Measurements from ENCODE around the gene PCGF1. TPM values are rescaled to one million over a fixed set of nuclear protein-coding genes. Genes with fewer than 3 reads are reported as not detected.

Gene PCGF1
- total RNA-seq, 1 donor from 2014 or later, result 6.8 TPM

DNA sequence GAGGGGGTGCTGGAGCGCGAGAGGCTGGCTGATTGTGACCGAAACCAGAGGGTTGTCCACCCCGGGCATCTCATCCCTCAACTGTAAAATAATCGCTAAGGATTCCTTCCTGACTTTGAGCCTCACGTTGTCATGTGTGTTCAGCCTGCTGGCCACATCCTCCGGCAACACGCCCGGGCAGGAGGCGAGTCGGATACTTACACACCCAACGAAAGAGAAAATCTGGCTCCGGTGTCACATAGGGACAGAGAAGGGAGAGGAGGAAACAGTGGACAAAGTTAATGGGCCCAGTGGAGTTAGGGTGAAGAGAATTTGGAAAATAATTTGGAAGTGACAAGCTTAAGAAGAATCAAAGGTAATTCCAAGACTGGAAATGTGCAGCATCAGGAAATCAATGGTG is 9.2 kb upstream of the PCGF1 start:
- peak overlapping the region in 2 of 3 donors; percentile 41 to 57 for H3K4me3 ChIP-seq (ENCODE audit: low read length in 3 of 3)

DNA sequence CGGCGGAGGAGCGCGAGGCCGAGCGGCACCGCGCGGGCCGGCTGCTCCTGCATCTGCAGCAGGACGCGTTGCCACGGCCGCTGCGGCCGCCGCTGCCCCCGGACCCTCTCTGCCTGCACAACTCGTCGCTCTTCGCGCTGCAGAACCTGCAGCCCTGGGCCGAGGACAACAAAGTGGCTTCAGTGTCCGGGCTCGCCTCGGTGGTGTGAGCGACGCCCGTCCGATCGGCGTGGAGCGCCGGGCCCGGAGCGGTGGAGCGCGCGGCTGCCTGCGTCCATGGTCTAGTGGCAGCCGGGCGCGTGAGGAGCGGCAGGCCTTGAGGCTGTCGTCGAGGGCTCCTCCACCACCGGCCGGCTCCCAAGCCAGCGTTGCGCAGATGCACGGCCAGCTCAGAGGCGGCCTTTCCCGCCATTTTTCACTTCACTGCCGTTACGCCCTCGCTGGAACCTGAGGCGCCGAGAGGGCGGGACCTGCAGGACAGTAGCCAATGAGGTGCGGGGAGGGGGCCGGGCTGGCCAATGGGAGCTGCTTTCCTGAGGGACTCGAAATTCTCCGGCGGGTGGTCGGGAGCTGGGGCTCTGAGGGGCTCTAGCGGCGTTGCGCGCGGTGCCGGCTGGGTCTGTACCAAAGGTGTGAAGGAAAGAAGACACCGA is 8.6 kb upstream of the PCGF1 start:
- no peak overlapping the region for H3K9ac ChIP-seq (ENCODE audit: low read depth in 1 of 3, low read length in 3 of 3)
- peaks cover 88 to 93% (median 91%) of the 10 kb centered on the region in 3 donors for H3K27me3 ChIP-seq (ENCODE audit: control insufficient read depth in 3 of 3, insufficient read depth in 3 of 3, low read length in 3 of 3)
- H3K36me3 ChIP-seq (ENCODE audit: control insufficient read depth in 3 of 3, insufficient read depth in 3 of 3, low read length in 3 of 3), result no peaks in the 10 kb centered on the region
- H3K27ac ChIP-seq (ENCODE audit: low read depth, low read length), result no peak overlapping the region
- peaks cover 12 to 15% (median 15%) of the 10 kb centered on the region in 3 donors for H3K4me1 ChIP-seq (ENCODE audit: control insufficient read depth in 3 of 3, insufficient read depth in 3 of 3, low read length in 3 of 3)
- peak overlapping the region; percentile 9 to 57 (median 41) for H3K4me3 ChIP-seq (ENCODE audit: low read length in 3 of 3)
- no peaks in the 10 kb centered on the region for H3K9me3 ChIP-seq (ENCODE audit: control insufficient read depth in 3 of 3, low read length in 3 of 3)

More for the DNA sequence above, 9.2 kb upstream of the PCGF1 start:
- Histone ChIP-seq H3K9ac (ENCODE audit: low read depth in 1 of 3, low read length in 3 of 3) (no peak overlapping the region), H3K9me3 (ENCODE audit: control insufficient read depth in 3 of 3, low read length in 3 of 3) (no peaks in the 10 kb centered on the region), H3K36me3 (ENCODE audit: control insufficient read depth in 3 of 3, insufficient read depth in 3 of 3, low read length in 3 of 3) (no peaks in the 10 kb centered on the region), H3K27me3 (ENCODE audit: control insufficient read depth in 3 of 3, insufficient read depth in 3 of 3, low read length in 3 of 3) (peaks cover 83 to 88% (median 86%) of the 10 kb centered on the region in 3 donors), H3K27ac (ENCODE audit: low read depth, low read length) (no peak overlapping the region), H3K4me1 (ENCODE audit: control insufficient read depth in 3 of 3, insufficient read depth in 3 of 3, low read length in 3 of 3) (peaks cover 12 to 15% (median 15%) of the 10 kb centered on the region in 3 donors)

DNA sequence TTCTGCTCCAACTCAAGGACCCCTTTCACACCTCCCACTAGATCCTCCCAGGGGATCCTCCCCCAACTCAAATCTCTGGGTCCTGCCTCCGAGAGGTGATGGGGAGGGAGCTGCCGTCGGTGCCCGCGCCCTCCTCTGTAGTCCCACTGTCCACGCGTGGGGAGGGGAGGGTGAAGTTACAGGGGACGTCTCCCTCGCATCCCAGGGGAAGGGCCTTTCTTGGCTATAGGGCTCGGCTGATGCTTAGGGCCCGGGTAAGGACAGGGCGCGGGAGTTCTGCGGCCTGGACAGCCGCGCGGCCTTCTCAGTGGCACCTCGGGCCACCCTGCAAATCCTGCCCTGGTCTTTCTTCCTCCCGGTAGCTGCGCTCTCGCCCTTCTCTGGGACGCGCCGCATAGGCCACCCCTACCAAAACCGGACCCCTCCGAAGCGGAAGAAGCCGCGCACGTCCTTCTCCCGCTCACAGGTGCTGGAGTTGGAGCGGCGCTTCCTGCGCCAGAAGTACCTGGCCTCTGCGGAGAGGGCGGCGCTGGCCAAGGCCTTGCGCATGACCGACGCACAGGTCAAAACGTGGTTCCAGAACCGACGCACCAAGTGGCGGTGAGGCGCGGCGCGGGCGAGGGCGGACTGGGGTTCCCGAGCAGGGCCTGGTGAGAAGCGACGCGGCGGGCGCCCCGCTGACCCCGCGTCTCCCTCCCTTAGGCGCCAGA is 7.9 kb upstream of the PCGF1 start:
- Histone ChIP-seq H3K27ac (ENCODE audit: low read depth, low read length) (no peak overlapping the region), H3K9ac (ENCODE audit: low read depth in 1 of 3, low read length in 3 of 3) (no peak overlapping the region), H3K9me3 (ENCODE audit: control insufficient read depth in 3 of 3, low read length in 3 of 3) (no peaks in the 10 kb centered on the region), H3K4me3 (ENCODE audit: low read length in 3 of 3) (peak overlapping the region in 2 of 3 donors; percentile 35 to 57), H3K27me3 (ENCODE audit: control insufficient read depth in 3 of 3, insufficient read depth in 3 of 3, low read length in 3 of 3) (peaks cover 93 to 94% (median 94%) of the 10 kb centered on the region in 3 donors), H3K4me1 (ENCODE audit: control insufficient read depth in 3 of 3, insufficient read depth in 3 of 3, low read length in 3 of 3) (peaks cover 12 to 15% (median 15%) of the 10 kb centered on the region in 3 donors), H3K36me3 (ENCODE audit: control insufficient read depth in 3 of 3, insufficient read depth in 3 of 3, low read length in 3 of 3) (no peaks in the 10 kb centered on the region)

DNA sequence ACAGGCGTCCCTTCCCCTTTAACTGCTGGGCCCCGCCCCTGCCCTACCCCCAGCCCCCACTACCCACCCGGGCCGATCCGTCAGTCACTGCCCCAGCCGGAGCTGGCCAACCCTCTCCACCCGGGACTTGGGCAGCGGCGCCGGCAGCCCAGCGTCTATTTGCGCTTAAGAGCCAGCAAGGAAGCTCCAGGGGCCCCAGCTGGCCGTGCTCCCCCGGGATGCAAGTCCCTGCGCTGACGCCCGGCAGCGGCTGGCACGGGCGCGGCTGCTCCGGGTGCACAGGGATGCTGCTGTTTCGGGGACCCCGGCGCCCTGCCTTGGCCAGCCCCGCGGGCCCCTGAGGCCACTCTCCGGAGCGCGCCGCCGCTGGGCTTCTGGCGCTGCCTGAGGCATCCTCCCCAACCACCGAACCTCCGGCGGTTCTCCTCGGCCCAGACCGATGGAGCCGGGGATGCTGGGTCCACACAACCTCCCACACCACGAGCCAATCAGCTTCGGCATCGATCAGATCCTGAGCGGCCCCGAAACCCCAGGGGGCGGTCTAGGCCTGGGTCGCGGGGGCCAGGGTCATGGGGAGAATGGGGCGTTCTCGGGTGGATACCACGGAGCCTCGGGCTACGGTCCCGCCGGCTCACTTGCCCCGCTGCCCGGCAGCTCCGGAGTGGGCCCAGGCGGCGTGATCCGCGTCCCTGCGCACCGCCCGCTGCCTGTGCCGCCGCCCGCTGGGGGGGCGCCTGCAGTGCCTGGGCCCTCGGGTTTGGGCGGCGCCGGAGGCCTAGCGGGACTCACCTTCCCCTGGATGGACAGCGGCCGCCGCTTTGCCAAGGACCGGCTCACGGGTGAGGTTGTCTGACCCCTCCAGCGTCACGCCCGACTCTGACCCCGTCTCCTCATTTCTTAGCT is 7.1 kb upstream of the PCGF1 start, which contains the start of gene TLX2:
TLX2 (plus strand) TSS at position 83 of the 903 bp plus-strand sequence; CDS start at position 440, 357 bp downstream.
- Histone ChIP-seq H3K4me3 (ENCODE audit: low read length in 3 of 3) (no peak within 1 kb of the TSS), H3K4me1 (ENCODE audit: control insufficient read depth in 3 of 3, insufficient read depth in 3 of 3, low read length in 3 of 3) (peaks cover 12 to 15% (median 15%) of the 10 kb centered on the region in 3 donors), H3K27ac (ENCODE audit: low read depth, low read length) (no peak within 1 kb of the TSS), H3K27me3 (ENCODE audit: control insufficient read depth in 3 of 3, insufficient read depth in 3 of 3, low read length in 3 of 3) (peaks cover 89 to 93% (median 93%) of the 10 kb centered on the region in 3 donors), H3K9me3 (ENCODE audit: control insufficient read depth in 3 of 3, low read length in 3 of 3) (no peaks in the 10 kb centered on the region), H3K9ac (ENCODE audit: low read depth in 1 of 3, low read length in 3 of 3) (no peak within 1 kb of the TSS), H3K36me3 (ENCODE audit: control insufficient read depth in 3 of 3, insufficient read depth in 3 of 3, low read length in 3 of 3) (no peaks in the 10 kb centered on the region)

DNA sequence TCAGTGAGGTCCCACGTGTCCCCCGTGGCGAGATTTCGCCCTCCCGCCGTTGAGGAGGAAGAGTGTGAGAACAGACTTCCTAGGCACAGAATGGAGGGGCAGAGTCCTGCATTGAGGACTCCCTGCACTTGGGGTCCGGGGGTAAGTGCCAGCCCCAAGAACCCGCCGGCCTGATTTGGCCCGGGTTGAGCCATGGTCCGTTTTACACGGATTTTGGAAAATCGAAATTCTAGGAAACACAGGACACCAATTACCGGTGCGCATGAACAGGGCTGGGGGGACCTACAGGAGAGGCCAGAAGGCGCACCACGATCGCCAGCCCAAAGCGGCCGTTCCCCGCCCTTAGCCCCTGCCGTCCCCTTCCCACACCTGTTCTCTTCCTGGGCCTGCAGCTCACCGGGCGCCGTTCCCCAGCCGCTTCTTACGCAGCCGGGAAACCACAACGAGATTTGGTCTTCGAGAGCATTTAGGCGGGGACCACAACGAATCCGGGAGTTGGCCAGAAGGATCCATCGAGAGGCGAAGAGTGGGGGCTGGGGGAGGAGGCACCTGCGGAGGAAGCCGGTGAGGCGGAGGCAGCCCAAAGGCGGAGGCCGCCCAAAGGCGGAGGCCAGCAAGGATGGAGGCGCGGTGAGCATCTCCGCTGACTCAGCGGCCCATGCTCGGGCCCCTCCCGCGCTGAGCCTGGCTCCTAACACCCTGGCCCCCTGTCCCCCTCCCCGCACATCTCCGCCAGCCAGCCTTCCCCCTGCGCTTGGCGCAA is 6.3 kb upstream of the PCGF1 start:
- Histone ChIP-seq H3K9me3 (ENCODE audit: control insufficient read depth in 3 of 3, low read length in 3 of 3) (no peaks in the 10 kb centered on the region), H3K9ac (ENCODE audit: low read depth in 1 of 3, low read length in 3 of 3) (no peak overlapping the region), H3K4me1 (ENCODE audit: control insufficient read depth in 3 of 3, insufficient read depth in 3 of 3, low read length in 3 of 3) (peaks cover 12 to 15% (median 15%) of the 10 kb centered on the region in 3 donors), H3K36me3 (ENCODE audit: control insufficient read depth in 3 of 3, insufficient read depth in 3 of 3, low read length in 3 of 3) (no peaks in the 10 kb centered on the region), H3K27me3 (ENCODE audit: control insufficient read depth in 3 of 3, insufficient read depth in 3 of 3, low read length in 3 of 3) (peaks cover 84 to 87% (median 85%) of the 10 kb centered on the region in 3 donors), H3K27ac (ENCODE audit: low read depth, low read length) (no peak overlapping the region), H3K4me3 (ENCODE audit: low read length in 3 of 3) (no peak overlapping the region)

DNA sequence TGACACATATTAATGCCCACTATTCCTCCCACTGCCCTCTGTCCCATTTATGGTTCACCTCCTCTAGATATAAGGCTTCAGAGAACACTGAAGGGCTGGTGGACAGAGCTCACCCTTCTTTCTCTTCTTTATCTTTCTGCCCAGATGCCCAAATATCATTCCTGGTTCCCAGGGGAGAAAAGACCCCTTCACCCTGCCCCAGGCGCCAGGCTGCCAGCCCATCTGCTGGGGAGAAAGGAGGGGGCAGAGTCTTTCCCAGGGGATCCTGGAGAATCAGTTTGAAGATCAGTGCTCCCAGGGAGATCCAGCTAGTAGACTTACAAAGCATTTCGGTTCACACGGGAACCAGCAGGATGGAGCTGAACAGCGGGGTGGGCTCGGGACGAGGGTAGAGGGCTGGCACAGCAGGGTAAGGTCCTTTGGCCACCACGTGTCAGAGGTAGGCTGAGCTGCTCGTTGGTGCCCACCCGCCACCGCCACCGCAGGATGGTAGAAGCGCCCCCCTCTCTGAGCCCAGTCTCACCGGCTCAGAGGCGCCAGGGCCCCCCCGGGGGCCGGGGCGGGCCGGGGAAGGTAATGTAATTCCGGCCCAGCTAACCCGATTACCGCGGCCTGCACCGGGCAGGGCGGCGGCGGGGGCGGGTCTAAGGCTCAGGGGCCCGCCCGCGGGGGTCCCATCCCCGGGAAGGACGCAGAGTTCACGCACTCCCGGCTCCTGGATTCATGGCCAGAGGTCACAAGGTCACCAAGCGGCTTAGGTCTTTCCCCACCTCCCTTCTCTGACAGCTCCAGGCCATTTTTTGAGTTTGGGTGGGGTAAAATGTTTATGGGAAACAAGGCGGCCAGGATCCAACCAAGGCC is 5.5 kb upstream of the PCGF1 start:
- Histone ChIP-seq H3K36me3 (ENCODE audit: control insufficient read depth in 3 of 3, insufficient read depth in 3 of 3, low read length in 3 of 3) (no peaks in the 10 kb centered on the region), H3K27me3 (ENCODE audit: control insufficient read depth in 3 of 3, insufficient read depth in 3 of 3, low read length in 3 of 3) (peaks cover 76 to 79% (median 77%) of the 10 kb centered on the region in 3 donors), H3K9me3 (ENCODE audit: control insufficient read depth in 3 of 3, low read length in 3 of 3) (no peaks in the 10 kb centered on the region)

DNA sequence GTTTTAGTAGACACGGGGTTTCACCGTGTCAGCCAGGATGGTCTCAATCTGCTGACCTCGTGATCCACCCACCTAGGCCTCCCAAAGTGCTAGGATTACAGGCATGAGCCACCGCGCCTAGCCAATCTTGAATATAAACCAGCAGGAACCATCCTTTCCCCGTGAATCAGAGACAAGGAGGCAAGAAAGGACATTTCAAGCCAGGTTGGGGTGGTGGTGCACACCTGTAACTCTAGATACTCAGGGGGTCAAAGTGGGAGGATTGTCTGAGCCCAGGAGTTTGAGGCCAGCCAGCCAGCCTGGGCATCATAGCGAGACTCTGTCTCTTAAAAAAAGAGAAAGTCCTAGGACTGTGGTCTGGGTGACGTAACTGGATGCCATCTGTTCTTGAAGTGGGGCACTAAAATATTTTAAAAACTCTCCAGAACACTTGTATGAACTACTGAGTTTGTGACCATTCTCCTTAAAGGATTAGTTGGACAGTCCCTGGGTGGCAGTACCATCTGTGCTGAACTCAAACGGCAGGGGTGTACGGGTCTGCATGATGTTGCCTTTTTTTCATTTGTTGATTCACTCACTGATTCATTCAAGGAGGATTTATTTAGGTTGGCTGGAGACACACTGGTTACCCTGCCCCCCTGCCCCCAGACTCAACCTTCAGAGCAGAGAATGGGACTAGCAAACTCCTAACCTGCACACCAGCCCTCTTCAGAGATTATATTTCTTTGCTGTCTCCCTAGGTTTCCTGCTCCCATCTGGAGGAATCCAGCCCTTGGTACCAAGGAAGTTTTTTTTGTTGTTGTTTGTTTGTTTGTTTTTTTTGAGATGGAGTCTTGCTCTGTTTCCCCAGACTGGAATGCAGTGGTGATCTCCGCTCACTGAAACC is 3.9 kb upstream of the PCGF1 start:
- Histone ChIP-seq H3K9ac (ENCODE audit: low read depth in 1 of 3, low read length in 3 of 3) (no peak overlapping the region), H3K36me3 (ENCODE audit: control insufficient read depth in 3 of 3, insufficient read depth in 3 of 3, low read length in 3 of 3) (peaks cover 0 to 5% (median 4%) of the 10 kb centered on the region in 3 donors), H3K4me1 (ENCODE audit: control insufficient read depth in 3 of 3, insufficient read depth in 3 of 3, low read length in 3 of 3) (peaks cover 17 to 23% (median 22%) of the 10 kb centered on the region in 3 donors), H3K4me3 (ENCODE audit: low read length in 3 of 3) (no peak overlapping the region), H3K9me3 (ENCODE audit: control insufficient read depth in 3 of 3, low read length in 3 of 3) (no peaks in the 10 kb centered on the region), H3K27ac (ENCODE audit: low read depth, low read length) (no peak overlapping the region), H3K27me3 (ENCODE audit: control insufficient read depth in 3 of 3, insufficient read depth in 3 of 3, low read length in 3 of 3) (peaks cover 63 to 67% (median 64%) of the 10 kb centered on the region in 3 donors)

More for the DNA sequence above, 5.5 kb upstream of the PCGF1 start:
- no peak overlapping the region for H3K4me3 ChIP-seq (ENCODE audit: low read length in 3 of 3)
- H3K4me1 ChIP-seq (ENCODE audit: control insufficient read depth in 3 of 3, insufficient read depth in 3 of 3, low read length in 3 of 3), result peaks cover 12 to 18% (median 18%) of the 10 kb centered on the region in 3 donors
- H3K27ac ChIP-seq (ENCODE audit: low read depth, low read length), result no peak overlapping the region
- H3K9ac ChIP-seq (ENCODE audit: low read depth in 1 of 3, low read length in 3 of 3), result no peak overlapping the region

DNA sequence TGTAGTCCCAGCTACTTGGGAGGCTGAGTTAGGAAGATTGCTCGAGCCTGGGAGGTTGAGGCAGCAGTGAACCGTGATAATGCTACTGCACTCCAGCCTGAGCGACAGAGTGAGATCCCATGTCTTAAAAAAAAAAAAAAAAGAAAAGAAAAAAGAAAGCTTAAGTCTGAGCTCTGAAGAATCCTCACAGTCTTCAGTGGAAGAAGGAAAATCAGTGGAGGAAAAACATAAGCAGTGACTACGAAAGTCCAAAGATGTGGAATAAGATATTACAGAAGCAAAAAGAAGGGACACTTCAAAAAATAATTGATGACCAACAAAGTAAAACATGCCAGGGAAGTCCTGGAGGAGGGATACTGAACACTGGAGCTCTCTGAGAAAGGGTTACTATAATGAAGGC is 2.8 kb upstream of the PCGF1 start:
- Histone ChIP-seq H3K27me3 (ENCODE audit: control insufficient read depth in 3 of 3, insufficient read depth in 3 of 3, low read length in 3 of 3) (peaks cover 52 to 61% (median 53%) of the 10 kb centered on the region in 3 donors), H3K4me3 (ENCODE audit: low read length in 3 of 3) (no peak overlapping the region), H3K9ac (ENCODE audit: low read depth in 1 of 3, low read length in 3 of 3) (no peak overlapping the region), H3K27ac (ENCODE audit: low read depth, low read length) (no peak overlapping the region), H3K9me3 (ENCODE audit: control insufficient read depth in 3 of 3, low read length in 3 of 3) (no peaks in the 10 kb centered on the region), H3K36me3 (ENCODE audit: control insufficient read depth in 3 of 3, insufficient read depth in 3 of 3, low read length in 3 of 3) (peaks cover 8 to 13% (median 11%) of the 10 kb centered on the region in 3 donors), H3K4me1 (ENCODE audit: control insufficient read depth in 3 of 3, insufficient read depth in 3 of 3, low read length in 3 of 3) (peaks cover 17 to 24% (median 20%) of the 10 kb centered on the region in 3 donors)

Data from skeletal muscle tissue (tissue), 4 donors.